HepG2 (cell line): ENCODE measurements around the gene MTF2. TPM values are rescaled to one million over a fixed set of nuclear protein-coding genes. Genes with fewer than 3 reads are reported as not detected.

Experiments
- ATAC-seq: fragments of 200-7000 bp; cut with Tn5 transposase; 3 replicates; pipeline ENCODE4 v1.9.1; 2020; ENCODE audit warnings: mild to moderate bottlenecking, moderate library complexity
- BruUV-seq: library from RNA; stranded (reverse); fragments of 400-500 nt; replicated peaks from 2 replicates; lab custom pipeline; 2021; lab: Mats Ljungman, UMichigan
- CTCF ChIA-PET: fragments of 300-600 bp; formaldehyde crosslinking; extraction: SDS; loops from one replicate; lab custom pipeline; 2021; ENCODE audit warnings: low total read pairs, inconsistent platforms, low intra/inter-chr PET ratio; lab: Yijun Ruan, JAX
- POLR2A ChIA-PET: fragments of 350-600 bp; sonication (Branson Sonifier 250); formaldehyde crosslinking; loops from one replicate; lab custom pipeline; 2020; ENCODE audit warnings: antibody characterized with exemption, inconsistent platforms; lab: Yijun Ruan, JAX
- DNase-seq: peaks from one replicate; pipeline ENCODE4 v3.0.0-alpha.2; 2015; ENCODE audit warnings: low spot score
- FAIRE-seq: peaks from 3 replicates; lab custom pipeline; 2011; peaks lifted over from hg19 to GRCh38; lab: Jason Lieb, UNC
- H2AFZ ChIP-seq: one replicate; pipeline ENCODE4 v1.6.1; 2011; ENCODE audit warnings: low read length, inconsistent platforms
- H3K27ac ChIP-seq: fragments of 300-600 bp; 3 replicates; pipeline ENCODE4 v1.8.0; 2011; ENCODE audit warnings: mixed run types, mild to moderate bottlenecking, mixed read lengths, low read length, inconsistent platforms; ENCODE audit not compliant: insufficient read depth; ENCODE audit errors: extremely low read length
- H3K27me3 ChIP-seq, 2 experiments: fragments of 200-600 bp in 1 of 2; 2 replicates in 1 of 2; 3 replicates in 1 of 2; pipeline versions ENCODE4 v1.6.0 to v1.8.0; 2011; ENCODE audit warnings: low read length in 2 of 2, mild to moderate bottlenecking in 2 of 2, moderate library complexity in 2 of 2, inconsistent platforms in 1 of 2; ENCODE audit not compliant: insufficient read depth in 2 of 2, control insufficient read depth in 1 of 2
- H3K36me3 ChIP-seq, 2 experiments: fragments of 200-600 bp in 1 of 2; replicated peaks in 1 of 2; 2 replicates in 1 of 2; 3 replicates in 1 of 2; pipeline versions ENCODE4 v1.5.1 to v1.8.0; 2011; ENCODE audit warnings: low read length in 2 of 2, inconsistent platforms in 1 of 2; ENCODE audit not compliant: insufficient read depth in 2 of 2, control insufficient read depth in 1 of 2
- H3K4me1 ChIP-seq: 2 replicates; pipeline ENCODE4 v1.5.1; 2012; ENCODE audit warnings: low read length, inconsistent platforms; ENCODE audit not compliant: insufficient read depth
- H3K4me2 ChIP-seq: 2 replicates; pipeline ENCODE4 v1.6.0; 2011; ENCODE audit warnings: low read depth, low read length, inconsistent platforms
- H3K4me3 ChIP-seq, 3 experiments: fragments of 200-600 bp in 1 of 3; sonication (generic), shearing (Covaris generic) in 1 of 3; replicated peaks in 1 of 3; 2 replicates each; pipeline ENCODE4 v1.5.1; 2011 to 2016; ENCODE audit warnings: low read length in 3 of 3, inconsistent platforms in 2 of 3, low read depth in 2 of 3, mild to moderate bottlenecking in 2 of 3, control low read depth in 1 of 3, mixed read lengths in 1 of 3; ENCODE audit not compliant: insufficient read depth in 1 of 3
- H3K79me2 ChIP-seq: one replicate; pipeline ENCODE4 v1.6.1; 2011; ENCODE audit warnings: low read length, inconsistent platforms; ENCODE audit not compliant: insufficient read depth
- H3K9ac ChIP-seq: 2 replicates; pipeline ENCODE4 v1.6.0; 2011; ENCODE audit warnings: mild to moderate bottlenecking, low read depth, low read length, inconsistent platforms; ENCODE audit not compliant: insufficient read depth
- H3K9me3 ChIP-seq: 2 replicates; pipeline ENCODE4 v1.5.1; 2012; ENCODE audit warnings: mild to moderate bottlenecking, low read length
- H4K20me1 ChIP-seq: 2 replicates; pipeline ENCODE4 v1.6.0; 2011; ENCODE audit warnings: inconsistent platforms, mild to moderate bottlenecking, low read length, moderate library complexity; ENCODE audit not compliant: insufficient read depth
- HNRNPH1 ChIP-seq: fragments of 200-400 bp; formaldehyde crosslinking; optimal IDR thresholded peaks from 2 replicates; pipeline ENCODE3; 2017; ENCODE audit warnings: mild to moderate bottlenecking, low read depth, low read length
- SETDB1 ChIP-seq: sonication (generic); formaldehyde crosslinking; IDR thresholded peaks from 2 replicates; pipeline ENCODE4 v1.5.1; 2020; ENCODE audit warnings: missing genetic modification reagents, mild to moderate bottlenecking, borderline replicate concordance
- TCF7L2 ChIP-seq: IDR thresholded peaks from 2 replicates; pipeline ENCODE4 v1.6.1; 2011; ENCODE audit warnings: mild to moderate bottlenecking, low read depth, low read length, moderate library complexity
- WGBS: methylation state at CpG from one replicate; pipeline ENCODE4 v1.1.6; 2017; ENCODE audit warnings: low lambda C conversion rate; 5-methylcytosine and 5-hydroxymethylcytosine counted together
- in situ Hi-C: cut with HindIII; loops from 2 replicates; pipeline ENCODE4 v1.10.0; 2017; ENCODE audit warnings: low pct_unique_long_range_greater_than_20kb; ENCODE audit not compliant: extremely low pct_ligation_motif_present
- intact Hi-C: fragments of 100-400 bp; cut with micrococcal nuclease; formaldehyde crosslinking; loops from one replicate; pipeline ENCODE4 v1.10.0; 2022; ENCODE audit not compliant: unreplicated experiment
- polyA plus RNA-seq, 8 experiments: library from polyadenylated mRNA; depleted of rRNA in 3 of 8; stranded (reverse) in 7 of 8; unstranded in 1 of 8; fragments of >200 nt; fragmentation: Illumina TruSeq in 4 of 8; extraction: Trizol in 4 of 8; gene quantifications; 2 replicates each; pipeline versions ENCODE4 v1.2.1 to v1.2.3, GENCODE V29; 2011 to 2016; ENCODE audit warnings: low read depth in 4 of 8, missing spikeins in 1 of 8, mixed read lengths in 1 of 8; ENCODE audit not compliant: insufficient read depth in 1 of 8
- total RNA-seq, 5 experiments: library from RNA; depleted of rRNA; stranded (reverse); fragments of >200 nt; fragmentation: Illumina TruSeq; extraction: Trizol; gene quantifications; 2 replicates each; pipeline ENCODE4 v1.2.3, GENCODE V29; 2016; ENCODE audit warnings: low read depth in 1 of 5
- TF ChIP-seq, protein P1 (sequence below): sonication (generic); formaldehyde crosslinking; conservative IDR thresholded peaks from 2 replicates; pipeline ENCODE4 v1.5.0; 2020; ENCODE audit warnings: missing genetic modification reagents
- TF ChIP-seq, protein P2 (sequence below): sonication (generic); formaldehyde crosslinking; IDR thresholded peaks from 2 replicates; pipeline ENCODE4 v1.9.0; 2021; ENCODE audit warnings: missing genetic modification reagents, borderline replicate concordance

The MTF2 gene
- total and polyA plus RNA-seq, 2 of the 13 experiments (the other 11 are each of a cell fraction or from before 2014, with no cell fraction given), result 48.7 to 53.9 TPM

DNA sequence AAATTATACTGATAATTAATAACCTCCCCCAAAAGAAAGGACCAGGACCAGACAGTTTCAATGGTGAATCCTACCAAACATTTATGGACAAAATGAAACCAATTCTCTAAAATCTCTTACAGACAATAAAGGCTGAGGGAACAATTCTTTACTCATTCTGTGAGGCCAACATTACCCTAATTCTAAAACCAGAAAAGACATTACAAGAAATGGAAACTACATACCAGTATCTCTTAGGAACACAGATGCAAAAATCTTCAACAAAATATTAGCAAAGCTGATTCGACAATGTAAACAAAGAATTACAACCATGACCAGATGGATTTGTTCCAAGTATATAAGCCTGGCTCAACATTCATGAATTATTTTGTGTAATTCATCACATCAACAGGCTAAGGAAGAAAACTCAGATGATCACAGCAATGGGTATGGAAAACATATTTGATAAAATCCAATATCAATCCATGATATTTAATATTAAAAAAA, 92.5 kb downstream of the MTF2 start:
- H3K4me3 ChIP-seq, result no peak overlapping the region
- CTCF ChIA-PET, result no interaction called here
- 92% methylated on average over 1 of the region's 1 CpG for WGBS
- peaks cover 89% of the 10 kb centered on the region for H3K79me2 ChIP-seq
- no TSS peak for BruUV-seq
- no peaks in the 10 kb centered on the region; the same call in 1 of the 2 replicates for H3K9me3 ChIP-seq
- peaks cover 4% of the 10 kb centered on the region; the same call in 1 of the 2 replicates for H4K20me1 ChIP-seq
- FAIRE-seq (no peak), DNase-seq (no peak), ATAC-seq (no peak)
- no peak overlapping the region for H3K9ac ChIP-seq
- POLR2A ChIA-PET, result no interaction called here
- peaks cover 4 to 14% of the 10 kb centered on the region in 2 experiments; a peak in 3 of 5 replicates for H3K36me3 ChIP-seq
- no peak overlapping the region for H2AFZ ChIP-seq
- no peak overlapping the region for H3K27ac ChIP-seq
- no peaks in the 10 kb centered on the region for H3K27me3 ChIP-seq
- in situ Hi-C loops (no loop called here), intact Hi-C loops (no loop called here)
- TF ChIP-seq TCF7L2 (no peak), SETDB1 (CRISPR knock-in tag) (no peak), HNRNPH1 (no peak)
- TF ChIP-seq, protein P1, sequence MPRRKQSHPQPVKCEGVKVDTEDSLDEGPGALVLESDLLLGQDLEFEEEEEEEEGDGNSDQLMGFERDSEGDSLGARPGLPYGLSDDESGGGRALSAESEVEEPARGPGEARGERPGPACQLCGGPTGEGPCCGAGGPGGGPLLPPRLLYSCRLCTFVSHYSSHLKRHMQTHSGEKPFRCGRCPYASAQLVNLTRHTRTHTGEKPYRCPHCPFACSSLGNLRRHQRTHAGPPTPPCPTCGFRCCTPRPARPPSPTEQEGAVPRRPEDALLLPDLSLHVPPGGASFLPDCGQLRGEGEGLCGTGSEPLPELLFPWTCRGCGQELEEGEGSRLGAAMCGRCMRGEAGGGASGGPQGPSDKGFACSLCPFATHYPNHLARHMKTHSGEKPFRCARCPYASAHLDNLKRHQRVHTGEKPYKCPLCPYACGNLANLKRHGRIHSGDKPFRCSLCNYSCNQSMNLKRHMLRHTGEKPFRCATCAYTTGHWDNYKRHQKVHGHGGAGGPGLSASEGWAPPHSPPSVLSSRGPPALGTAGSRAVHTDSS (CRISPR knock-in tag), result no peak
- TF ChIP-seq, protein P2, sequence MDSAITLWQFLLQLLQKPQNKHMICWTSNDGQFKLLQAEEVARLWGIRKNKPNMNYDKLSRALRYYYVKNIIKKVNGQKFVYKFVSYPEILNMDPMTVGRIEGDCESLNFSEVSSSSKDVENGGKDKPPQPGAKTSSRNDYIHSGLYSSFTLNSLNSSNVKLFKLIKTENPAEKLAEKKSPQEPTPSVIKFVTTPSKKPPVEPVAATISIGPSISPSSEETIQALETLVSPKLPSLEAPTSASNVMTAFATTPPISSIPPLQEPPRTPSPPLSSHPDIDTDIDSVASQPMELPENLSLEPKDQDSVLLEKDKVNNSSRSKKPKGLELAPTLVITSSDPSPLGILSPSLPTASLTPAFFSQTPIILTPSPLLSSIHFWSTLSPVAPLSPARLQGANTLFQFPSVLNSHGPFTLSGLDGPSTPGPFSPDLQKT, result no peak
- H3K4me1 ChIP-seq, result peaks cover 47% of the 10 kb centered on the region
- no peak overlapping the region for H3K4me2 ChIP-seq
